Fibroblast of skin of left biceps (primary cell): Measurements from ENCODE around the gene PEX5L.
A peak's percentile ranks its signal among the peaks of the same experiment; 100 is the strongest.
"Not testable (repeated sequence)": the region's sequence is repeated elsewhere in the genome, so short reads cannot be mapped to it uniquely, and the experiment has no call there.

ENCODE experiments used
- DNase-seq, 2 experiments: peaks; one replicate each; pipeline ENCODE4 v3.0.0-alpha.2; 2013; ENCODE audit warnings: low read depth in 2 of 2

PEX5L gene, protein sequence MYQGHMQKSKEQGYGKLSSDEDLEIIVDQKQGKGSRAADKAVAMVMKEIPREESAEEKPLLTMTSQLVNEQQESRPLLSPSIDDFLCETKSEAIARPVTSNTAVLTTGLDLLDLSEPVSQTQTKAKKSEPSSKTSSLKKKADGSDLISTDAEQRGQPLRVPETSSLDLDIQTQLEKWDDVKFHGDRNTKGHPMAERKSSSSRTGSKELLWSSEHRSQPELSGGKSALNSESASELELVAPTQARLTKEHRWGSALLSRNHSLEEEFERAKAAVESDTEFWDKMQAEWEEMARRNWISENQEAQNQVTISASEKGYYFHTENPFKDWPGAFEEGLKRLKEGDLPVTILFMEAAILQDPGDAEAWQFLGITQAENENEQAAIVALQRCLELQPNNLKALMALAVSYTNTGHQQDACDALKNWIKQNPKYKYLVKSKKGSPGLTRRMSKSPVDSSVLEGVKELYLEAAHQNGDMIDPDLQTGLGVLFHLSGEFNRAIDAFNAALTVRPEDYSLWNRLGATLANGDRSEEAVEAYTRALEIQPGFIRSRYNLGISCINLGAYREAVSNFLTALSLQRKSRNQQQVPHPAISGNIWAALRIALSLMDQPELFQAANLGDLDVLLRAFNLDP

DNA sequence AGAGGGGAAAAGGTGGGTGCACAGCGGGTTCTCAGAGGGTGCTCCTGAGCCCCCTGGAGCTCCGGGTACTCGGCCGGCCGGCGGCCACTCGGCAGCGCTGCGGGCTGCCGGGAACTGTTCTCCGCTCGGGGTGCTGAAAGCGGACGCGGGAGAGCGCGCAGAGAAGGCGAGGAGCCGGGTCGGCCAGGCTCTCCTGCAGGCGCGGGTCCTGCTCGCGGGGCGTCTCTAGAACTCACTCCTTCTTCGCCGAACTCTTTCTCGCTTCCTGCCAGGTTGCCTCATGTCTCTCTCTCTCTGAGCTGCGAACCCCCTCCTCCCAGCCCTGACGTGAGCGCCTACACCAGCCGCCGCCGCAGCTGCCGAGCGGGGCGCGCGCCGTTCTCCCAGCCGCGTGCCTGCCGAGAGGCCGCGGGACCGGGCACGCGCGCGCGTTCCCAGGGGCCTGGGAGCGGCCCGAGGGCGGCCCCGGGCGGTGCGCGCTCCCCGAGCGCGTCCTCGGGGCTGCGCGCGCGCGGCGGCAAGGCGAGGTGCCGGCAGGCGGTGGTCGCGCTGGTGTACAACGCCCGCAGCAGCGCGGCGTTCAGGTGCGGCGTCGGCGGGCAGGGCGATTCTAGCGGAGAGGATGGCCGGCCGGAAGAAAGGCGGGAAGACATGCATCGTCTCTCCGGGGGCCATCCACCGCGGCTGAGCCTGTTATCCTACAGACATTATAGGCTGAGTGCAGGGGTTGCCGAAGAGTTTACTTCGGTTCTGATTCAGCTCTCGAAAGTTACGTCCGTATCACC is at the start of gene PEX5L:
Gene PEX5L (minus strand): TSS at position 267 of the 785 bp plus-strand sequence. CDS start 338 bp downstream, outside the sequence.
- DNase-seq, result peak in 1 of 2 experiments; percentile 24

DNA sequence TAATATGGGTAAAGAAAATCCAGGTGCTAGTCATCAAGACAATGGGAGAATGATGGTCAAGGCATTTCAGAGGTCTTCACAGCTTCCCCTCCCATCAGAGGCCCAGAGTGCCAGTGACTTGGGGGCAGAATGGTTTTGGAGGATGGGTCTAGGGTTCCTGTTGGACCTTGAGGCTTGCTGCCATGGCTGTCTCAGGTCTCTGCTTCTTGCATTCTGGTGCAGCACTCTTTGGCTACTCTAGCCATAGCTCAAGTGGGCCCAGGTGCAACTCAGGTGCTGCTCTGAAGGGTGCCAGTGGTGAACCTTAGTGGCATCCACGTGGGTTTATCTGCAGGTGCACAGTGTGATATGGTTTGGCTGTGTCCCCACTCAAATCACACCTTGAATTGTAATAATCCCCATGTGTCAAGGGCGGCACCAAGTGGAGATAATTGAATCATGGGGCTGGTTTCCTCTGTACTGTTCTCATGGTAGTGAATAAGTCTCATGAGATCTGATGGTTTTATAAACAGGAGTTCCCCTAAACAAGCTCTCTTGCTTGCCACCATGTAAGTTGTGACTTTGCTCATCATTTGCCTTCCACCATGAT is 48.5 kb upstream of the PEX5L start:
- DNase-seq, result no peak

DNA sequence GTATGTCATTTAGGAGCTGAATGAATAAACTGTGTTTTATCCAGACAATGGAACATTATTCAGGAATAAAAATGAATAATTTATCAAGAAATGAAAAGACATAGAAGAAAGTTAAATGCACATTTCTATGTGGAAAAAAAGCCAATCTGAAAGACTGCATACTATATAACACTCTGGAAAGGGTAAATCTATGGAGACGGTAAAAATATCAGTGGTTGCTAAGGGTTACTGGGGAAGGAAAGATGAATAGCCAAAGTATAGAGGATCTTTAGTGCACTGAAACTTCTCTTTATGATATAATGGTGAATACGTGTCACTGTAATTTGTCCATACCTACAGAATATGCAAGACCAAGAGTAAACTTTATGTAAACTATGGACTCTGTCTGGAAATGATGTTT is 46.0 kb upstream of the PEX5L start:
- DNase-seq, result no peak

DNA sequence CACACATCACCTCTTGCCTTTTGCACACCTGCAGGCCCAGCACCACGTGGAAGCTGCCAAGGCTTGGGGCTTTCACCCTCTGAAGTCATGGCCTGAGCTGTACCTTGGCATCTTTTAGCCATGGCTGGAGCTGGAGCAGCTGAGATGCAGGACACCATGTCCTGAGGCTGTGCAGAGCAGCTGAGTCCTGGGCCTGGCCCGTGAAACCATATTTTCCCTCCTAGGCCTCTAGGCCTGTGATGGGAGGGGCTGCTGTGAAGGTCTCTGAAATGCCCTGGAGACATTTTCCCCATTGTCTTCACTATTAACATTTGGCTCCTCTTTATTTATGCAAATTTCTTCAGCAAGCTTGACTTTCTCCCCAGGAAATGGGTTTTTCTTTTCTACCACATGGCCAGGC is 41.9 kb upstream of the PEX5L start:
- no peak for DNase-seq

DNA sequence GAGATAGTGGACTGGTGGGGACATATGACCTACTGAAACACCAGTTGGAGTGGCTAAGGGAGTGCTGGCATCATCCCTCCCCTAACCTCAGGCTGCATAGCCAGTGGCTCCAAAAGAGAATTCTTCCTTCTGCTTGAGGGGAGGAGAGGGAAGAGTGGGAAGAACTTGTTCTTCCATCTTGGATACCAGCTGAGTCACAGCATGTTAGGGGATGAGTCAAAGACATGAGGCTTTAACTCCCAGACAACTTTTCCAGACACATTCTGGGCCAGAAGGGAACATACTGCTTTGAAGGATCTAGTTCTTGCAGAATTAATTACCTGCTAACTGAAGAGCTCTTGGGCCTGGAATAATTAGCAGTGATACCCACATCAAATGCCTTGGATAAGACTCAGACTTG is 36.8 kb upstream of the PEX5L start:
- DNase-seq, result no peak

DNA sequence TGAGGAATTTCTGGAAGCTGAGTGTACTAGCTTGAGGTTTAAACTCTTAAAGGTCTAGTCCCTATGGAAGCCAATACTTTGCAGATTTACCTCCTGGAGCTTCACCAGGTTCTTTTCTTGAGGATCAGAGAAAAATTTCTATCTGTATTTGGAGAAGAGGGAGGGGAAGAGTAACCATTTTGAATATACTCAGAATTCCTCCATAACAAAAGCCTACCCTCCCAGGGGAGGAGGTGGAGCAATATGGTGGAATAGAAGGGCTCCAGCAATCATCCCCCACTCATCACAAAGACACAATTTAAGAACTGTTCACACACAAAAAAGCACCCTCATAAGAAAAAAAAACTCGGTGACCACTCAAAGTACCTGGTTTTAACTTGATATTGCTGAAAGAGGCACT is 36.0 kb upstream of the PEX5L start:
- DNase-seq, result no peak

DNA sequence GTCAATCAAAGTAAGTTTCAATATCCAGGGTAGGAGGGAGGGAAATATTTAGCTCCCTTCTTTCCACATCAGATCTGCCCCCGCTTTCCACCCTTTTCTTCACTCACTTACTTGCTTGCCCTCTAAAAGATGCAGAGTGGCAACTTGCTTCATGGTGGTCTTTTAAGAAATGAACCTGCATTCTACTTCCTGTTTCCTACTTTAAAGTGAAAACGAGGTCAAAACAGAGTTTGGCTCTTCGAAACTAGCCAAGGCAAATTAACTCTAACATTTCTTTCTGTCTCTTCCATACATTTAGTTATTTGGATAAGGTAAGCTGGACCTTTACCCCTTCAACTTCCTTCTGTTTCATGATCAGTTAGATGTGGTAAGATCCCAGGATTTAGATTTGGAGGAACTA is 34.2 kb upstream of the PEX5L start:
- no peak for DNase-seq

DNA sequence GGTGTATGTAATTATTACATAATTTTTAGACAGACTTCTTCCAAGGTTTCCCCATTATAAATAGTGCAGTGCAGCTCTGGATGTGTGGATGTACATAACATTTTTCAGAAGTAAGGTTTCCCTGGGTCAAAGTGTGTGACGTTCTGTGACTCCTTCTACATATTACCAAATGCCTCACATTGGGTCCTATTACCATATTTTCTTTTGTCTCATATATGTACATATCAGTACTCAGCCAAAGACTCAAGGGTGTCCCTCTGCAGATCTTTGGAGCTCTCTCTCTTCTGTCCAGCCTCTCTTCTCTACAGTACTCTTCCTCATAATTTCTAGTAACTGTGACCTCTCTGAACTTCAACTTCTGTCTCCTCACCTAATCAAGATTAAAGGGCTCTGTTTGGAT is 31.3 kb upstream of the PEX5L start:
- no peak for DNase-seq

DNA sequence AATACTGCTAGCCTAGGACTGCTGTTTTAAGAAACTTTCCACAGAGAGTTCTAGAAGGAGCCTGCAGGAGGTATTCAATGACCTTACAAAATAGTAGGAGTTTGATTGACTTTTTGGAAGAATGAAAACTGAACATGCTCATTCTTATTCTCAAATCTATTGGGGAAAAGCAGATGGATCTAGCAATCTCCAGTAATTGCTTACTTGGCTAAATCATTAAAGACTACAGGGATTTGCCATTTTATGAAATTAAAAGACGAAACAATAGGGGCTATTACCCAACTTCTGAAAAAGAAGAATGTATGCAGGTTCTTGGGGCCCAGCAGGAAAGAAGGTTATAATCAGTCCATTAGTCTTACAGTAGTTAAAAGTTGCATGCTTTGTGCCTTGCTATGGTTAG is 29.9 kb upstream of the PEX5L start:
- DNase-seq, result no peak

DNA sequence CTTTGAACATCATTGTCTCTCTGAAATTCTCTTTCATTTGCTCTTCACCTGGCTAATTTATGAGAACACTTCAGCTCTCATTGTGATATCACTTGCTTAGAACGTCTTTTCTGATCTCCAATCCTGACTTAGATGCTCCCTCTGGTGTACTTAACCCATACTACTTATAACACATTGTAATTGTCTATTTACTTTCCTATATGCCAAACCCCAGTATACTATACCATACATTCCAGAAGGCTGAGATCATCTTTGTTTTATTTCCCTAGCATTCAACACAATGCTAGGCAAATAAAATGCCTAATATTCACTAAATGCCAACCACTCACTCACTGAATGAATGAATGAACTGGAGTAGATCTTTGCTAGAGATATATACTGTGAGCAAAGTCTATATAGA is 27.0 kb upstream of the PEX5L start:
- DNase-seq, result no peak

DNA sequence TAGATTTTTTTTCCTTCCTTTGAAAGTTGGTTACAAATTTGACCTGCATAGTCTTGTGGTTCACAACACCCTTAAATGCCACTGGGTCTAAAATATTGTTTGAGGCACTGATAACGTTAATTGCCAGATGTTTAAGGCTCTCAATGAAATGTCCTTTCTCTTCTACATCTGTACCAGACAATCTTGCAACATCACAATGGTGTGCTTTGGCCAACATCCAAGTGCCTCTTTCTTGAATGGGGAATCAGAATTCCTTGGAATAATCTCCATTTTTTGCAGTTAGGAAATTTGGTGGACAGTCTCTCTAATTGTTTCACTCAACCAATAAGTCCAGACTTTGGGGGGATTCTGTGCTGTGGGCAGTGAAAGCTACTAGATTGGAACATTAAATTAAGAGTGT is 26.0 kb upstream of the PEX5L start:
- DNase-seq, result no peak

DNA sequence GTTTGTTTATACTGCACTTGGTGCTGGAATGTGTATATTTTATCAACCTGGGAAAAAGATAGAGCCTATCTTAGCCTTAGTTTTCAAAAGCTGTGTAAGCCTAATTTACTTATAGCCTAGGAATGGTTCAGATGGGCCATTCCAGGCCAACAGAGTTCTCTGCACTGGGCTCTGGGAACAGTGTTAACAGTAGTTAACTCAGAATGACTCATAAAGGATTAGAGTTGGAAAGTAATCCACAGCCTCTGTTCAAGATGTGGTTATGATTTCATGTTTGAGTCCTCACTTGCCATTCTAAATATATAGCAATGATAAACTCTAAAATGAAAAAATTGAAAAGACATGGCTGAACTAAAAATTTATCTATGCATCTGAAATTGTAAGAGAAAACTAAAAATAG is 22.6 kb upstream of the PEX5L start:
- DNase-seq, result peak in 1 of 2 experiments; percentile 4

DNA sequence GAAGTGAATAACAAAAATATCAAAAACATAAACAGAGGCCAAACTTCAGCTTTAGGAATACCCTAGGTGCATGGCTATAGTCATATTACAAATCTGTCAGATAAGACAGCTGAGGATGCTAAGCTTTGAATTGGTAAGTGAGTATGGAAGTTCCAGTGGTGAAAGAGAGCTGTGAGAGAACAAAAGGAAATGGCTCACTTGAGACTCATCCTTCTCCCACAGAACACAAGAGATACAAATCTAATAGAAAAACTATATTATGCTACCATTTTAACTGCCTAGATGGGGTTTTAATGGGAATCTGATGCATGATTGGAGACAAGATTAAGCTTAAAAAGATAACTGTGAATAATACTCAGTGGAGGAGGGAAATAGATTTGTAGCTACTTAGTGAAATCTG is 21.5 kb upstream of the PEX5L start:
- DNase-seq, result no peak

DNA sequence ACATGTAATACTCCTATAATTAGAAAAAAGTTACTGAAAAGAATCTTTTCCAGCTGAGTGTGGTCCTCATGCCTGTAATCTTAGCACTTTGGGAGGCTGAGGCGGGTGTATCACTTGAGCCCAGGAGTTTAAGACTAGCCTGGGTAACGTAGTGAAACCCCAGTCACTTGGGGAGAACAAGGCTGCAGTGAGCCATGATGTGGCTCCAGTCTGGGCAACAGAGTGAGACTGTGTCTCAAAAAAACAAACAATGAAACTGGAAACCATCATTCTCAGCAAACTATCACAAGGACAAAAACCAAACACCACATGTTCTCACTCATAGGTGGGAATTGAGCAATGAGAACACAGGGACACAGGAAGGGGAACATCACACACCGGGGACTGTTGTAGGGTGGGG is 18.9 kb upstream of the PEX5L start:
- DNase-seq, result not testable (repeated sequence)

DNA sequence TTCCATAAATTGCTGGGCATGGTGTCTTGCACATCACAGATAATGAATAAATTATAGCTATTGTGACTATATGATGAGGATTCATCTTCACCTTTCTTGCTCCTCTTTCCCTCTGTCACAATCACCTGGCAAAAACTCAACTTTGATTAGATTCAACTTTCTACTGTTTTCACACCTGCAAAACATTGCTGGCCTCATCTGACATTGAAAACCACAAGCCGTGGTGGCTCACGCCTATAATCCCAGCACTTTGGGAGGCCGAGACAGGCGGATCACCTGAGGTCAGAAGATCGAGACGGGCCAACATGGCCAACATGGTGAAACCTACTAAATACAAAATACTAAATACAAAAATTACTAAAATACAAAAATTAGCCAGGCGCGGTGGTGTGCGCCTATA is 12.7 kb upstream of the PEX5L start:
- DNase-seq, result no peak

DNA sequence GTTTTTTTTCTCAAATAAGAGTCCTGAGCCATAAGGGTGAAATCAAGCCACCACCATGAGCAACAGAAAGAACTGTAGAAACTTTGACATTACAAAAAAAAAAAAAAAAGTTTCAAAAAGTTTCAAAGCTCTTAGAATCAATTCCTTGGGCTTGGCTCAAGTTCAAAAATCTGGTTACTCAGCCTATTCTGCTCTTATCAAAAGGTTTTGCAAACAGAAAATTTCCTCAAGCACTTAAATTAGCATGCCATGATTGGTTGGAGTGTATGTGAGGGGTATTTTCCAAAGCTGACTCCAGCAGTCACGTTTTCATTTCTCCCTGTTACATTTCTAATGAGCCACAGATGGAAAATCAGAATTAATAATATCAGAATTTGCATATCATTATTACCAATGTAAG is 12.1 kb upstream of the PEX5L start:
- peak; percentile 19 to 35 for DNase-seq

DNA sequence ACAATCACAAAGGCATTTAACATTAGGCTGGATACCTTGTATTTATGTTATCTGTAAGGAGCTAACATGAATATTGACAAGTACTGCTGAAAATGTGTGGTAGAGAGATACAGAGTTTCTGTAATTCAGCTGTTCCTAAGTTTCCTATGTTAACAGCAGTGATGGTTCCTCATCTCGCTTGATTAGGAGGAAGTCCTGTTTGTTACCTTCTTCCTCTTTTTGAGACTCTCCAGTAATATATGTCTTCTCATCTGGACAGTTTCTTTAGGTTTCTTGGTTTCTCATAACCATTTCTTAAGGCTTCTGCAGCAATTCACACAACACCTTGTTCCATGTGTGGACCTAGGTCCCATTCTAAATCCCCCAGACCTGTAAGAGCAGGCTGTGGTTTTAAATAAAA is 11.4 kb upstream of the PEX5L start:
- DNase-seq, result no peak

DNA sequence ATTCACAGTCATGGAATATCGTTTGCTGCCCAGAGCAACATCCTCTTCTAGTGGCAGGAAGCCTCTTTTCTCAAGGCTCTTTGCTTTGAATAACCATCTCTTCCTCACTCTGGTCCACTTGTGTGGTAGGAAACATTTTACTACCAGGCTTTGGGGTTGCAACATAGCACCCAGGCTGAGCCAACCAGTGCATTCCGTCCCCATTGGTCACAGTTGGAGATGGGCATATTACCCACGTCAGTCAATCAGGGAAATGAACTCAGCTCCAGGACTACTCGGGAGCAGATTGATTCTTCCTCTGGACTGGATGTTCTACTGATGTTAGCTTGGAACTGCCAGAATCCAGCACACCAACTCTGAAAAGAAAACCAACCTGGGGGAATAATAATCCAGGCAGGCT is 4.2 kb upstream of the PEX5L start:
- no peak for DNase-seq

DNA sequence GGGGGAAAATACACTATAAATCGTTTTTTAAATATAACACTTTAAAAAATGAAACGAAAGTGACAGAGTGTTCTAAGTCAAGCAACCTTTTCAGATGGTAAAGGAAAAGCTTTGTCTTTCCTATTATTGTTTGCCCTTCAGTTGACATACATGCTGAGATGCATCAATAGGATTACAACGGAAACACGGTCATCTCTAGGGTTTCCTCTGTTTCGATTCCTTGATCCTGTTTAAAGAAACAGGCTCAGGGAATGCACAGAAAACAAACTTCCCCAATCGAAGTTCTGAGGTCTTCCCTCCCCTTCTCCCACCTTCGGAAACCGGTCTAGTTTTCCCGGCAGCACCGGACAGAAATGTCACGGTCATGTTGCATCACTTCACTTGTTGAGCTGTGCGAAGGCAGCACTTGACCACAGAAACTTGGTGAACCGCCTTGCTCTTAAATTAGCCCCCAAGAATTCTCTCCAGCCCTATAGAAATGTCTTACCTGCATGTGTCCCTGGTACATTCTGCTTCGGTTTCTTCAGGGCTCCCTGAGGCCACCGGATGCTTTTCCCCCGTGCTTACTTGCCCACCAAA is 556 bp downstream of the PEX5L start:
- DNase-seq, result no peak

DNA sequence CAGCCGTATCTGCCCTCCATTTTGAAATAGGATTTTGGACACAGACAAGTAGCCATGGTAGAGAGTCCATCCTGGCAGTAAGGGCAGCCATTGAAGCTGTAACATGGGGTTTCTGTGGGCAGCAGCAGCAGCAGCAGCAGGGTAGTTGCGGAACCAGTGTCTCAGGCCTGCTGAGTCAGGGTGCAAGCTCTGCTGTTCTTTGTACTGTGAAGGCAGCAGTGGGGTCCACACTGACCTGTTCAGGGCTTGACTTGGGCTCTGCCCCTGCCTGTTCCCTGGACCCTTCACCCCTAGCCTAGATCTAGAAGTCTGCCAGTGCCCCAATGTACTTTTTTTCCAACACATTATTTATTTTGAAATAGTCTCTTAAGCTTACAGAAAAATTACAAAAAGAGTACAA is 9.7 kb downstream of the PEX5L start:
- DNase-seq, result no peak

DNA sequence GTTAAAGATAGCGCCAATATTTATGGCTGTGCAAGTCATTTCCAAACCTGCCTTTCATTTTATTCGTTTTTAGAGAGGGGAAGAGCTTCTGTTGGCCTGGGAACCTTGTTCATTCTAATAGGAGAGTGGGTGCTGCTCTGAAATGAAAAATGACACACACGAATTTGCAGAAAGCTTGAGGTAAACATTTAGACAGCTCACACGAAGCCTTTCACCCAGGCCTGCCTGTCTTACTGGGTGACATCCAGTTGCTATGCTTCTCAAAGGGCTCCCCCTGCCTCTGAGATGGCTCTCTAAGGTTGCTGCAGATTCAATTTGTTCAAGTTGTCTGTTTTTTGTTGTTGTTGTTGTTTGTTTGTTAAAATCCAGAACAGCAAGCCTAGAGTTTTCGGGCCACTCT is 18.2 kb downstream of the PEX5L start:
- no peak for DNase-seq

DNA sequence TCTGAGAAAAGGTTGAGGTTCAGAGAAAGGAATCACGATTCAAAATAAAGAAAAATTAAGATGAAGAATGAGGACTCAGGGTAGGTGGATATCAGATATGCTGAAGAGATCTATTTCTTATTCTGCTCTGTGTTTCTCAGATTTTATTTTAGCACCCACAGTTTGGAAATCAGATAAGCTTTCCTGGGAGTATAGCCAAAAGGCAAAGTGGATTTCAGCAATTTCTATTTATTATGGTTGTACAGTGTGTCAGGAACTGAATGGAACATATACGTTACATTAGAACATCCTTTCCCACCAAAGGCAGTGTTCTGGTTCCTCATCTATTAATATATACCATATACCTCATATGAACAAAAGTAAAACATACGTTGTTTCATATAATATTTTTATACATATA is 18.9 kb downstream of the PEX5L start:
- no peak for DNase-seq
